HCT116 (cell line): Measurements from ENCODE around the gene SAG. TPM values are rescaled to one million over a fixed set of nuclear protein-coding genes. Genes with fewer than 3 reads are reported as not detected.

Experiments
- ATAC-seq: fragments of 200-7000 bp; cut with Tn5 transposase; 2 replicates; pipeline ENCODE4 v1.9.1; 2020; ENCODE audit warnings: mild to moderate bottlenecking, moderate library complexity
- BruUV-seq: library from RNA; stranded (reverse); fragments of 400-500 nt; replicated peaks from 2 replicates; lab custom pipeline; 2021; lab: Mats Ljungman, UMichigan
- CTCF ChIA-PET: fragments of 300-600 bp; sonication (Branson Sonifier 250); formaldehyde crosslinking; loops from one replicate; lab custom pipeline; 2021; ENCODE audit warnings: antibody characterized with exemption; lab: Charles Lee
- POLR2A ChIA-PET: fragments of 300-600, 350-600 bp; sonication (Branson Sonifier 250); formaldehyde crosslinking; loops from one replicate; lab custom pipeline; 2021; ENCODE audit warnings: antibody characterized with exemption; lab: Charles Lee
- RAD21 ChIA-PET, 2 experiments: fragments of 300-600 bp; sonication (Branson Sonifier 250); formaldehyde crosslinking; loops; one replicate each; lab custom pipeline; 2023; ENCODE audit warnings: low total read pairs in 2 of 2; ENCODE audit not compliant: uncharacterized antibody in 2 of 2, unreplicated experiment in 2 of 2, low non-redundant PET in 1 of 2; lab: Charles Lee
- DNase-seq: peaks from one replicate; pipeline ENCODE4 v3.0.0-alpha.2; 2010; ENCODE audit warnings: low read depth, low spot score
- H2AFZ ChIP-seq: fragments of 200-600 bp; shearing (Covaris generic), sonication (generic); 2 replicates; pipeline ENCODE4 v1.6.1; 2017; ENCODE audit warnings: low read depth, mixed run types, mixed read lengths, antibody characterized with exemption, low read length; ENCODE audit not compliant: poor library complexity, severe bottlenecking
- H3K27ac ChIP-seq: 2 replicates; pipeline ENCODE4 v1.5.1; 2012; ENCODE audit warnings: low read depth, low read length
- H3K27me3 ChIP-seq: fragments of 200-600 bp; sonication (generic); 2 replicates; pipeline ENCODE4 v1.6.1; 2016; ENCODE audit warnings: mixed run types, low read length, mixed read lengths; ENCODE audit not compliant: insufficient read depth
- H3K36me3 ChIP-seq, 2 experiments: fragments of 200-500 bp in 1 of 2; fragments of 200-600 bp in 1 of 2; sonication (Bioruptor generic) in 1 of 2; sonication (generic) in 1 of 2; 2 replicates each; pipeline versions ENCODE4 v1.5.1 to v1.6.1; 2014 to 2016; ENCODE audit warnings: low read length in 2 of 2, inconsistent platforms in 1 of 2, mixed read lengths in 1 of 2, mixed run types in 1 of 2; ENCODE audit not compliant: insufficient read depth in 2 of 2, control insufficient read depth in 1 of 2
- H3K4me1 ChIP-seq, 2 experiments: fragments of 200-600 bp in 1 of 2; sonication (generic) in 1 of 2; 2 replicates each; pipeline versions ENCODE4 v1.5.1 to v1.6.1; 2012 to 2017; ENCODE audit warnings: low read length in 2 of 2, inconsistent platforms in 1 of 2, mild to moderate bottlenecking in 1 of 2, mixed read lengths in 1 of 2, mixed run types in 1 of 2, moderate library complexity in 1 of 2; ENCODE audit not compliant: insufficient read depth in 2 of 2, control insufficient read depth in 1 of 2
- H3K4me2 ChIP-seq: fragments of 200-600 bp; sonication (generic); 2 replicates; pipeline ENCODE4 v1.6.1; 2017; ENCODE audit warnings: mixed run types, low read length, mixed read lengths
- H3K4me3 ChIP-seq, 2 experiments: fragments of 200-600 bp in 1 of 2; sonication (generic) in 1 of 2; replicated peaks in 1 of 2; 2 replicates each; pipeline ENCODE4 v1.5.1; 2011 to 2016; ENCODE audit warnings: low read length in 2 of 2, control low read depth in 1 of 2, low read depth in 1 of 2, mild to moderate bottlenecking in 1 of 2, mixed read lengths in 1 of 2, mixed run types in 1 of 2
- H3K79me2 ChIP-seq: fragments of 200-600 bp; sonication (generic); 2 replicates; pipeline ENCODE4 v1.6.1; 2017; ENCODE audit warnings: mild to moderate bottlenecking, mixed run types, low read length, moderate library complexity, mixed read lengths; ENCODE audit not compliant: insufficient read depth
- H3K9ac ChIP-seq: fragments of 200-600 bp; sonication (generic); 2 replicates; pipeline ENCODE4 v1.6.1; 2016; ENCODE audit warnings: low read length, mixed read lengths
- H3K9me2 ChIP-seq: fragments of 200-600 bp; sonication (generic), shearing (Covaris generic); 2 replicates; pipeline ENCODE4 v1.6.1; 2017; ENCODE audit warnings: mixed run types, mild to moderate bottlenecking, moderate library complexity; ENCODE audit not compliant: insufficient read depth
- H3K9me3 ChIP-seq, 2 experiments: fragments of 200-500 bp in 1 of 2; fragments of 200-600 bp in 1 of 2; sonication (Bioruptor generic) in 1 of 2; sonication (generic) in 1 of 2; 2 replicates each; pipeline ENCODE4 v1.6.1; 2014 to 2017; ENCODE audit warnings: low read length in 2 of 2, mixed read lengths in 2 of 2, inconsistent platforms in 1 of 2, low read depth in 1 of 2, mild to moderate bottlenecking in 1 of 2, mixed run types in 1 of 2, moderate library complexity in 1 of 2; ENCODE audit not compliant: control insufficient read depth in 1 of 2, insufficient read depth in 1 of 2
- H4K20me1 ChIP-seq: fragments of 200-600 bp; sonication (generic), shearing (Covaris generic); 2 replicates; pipeline ENCODE4 v1.6.1; 2017; ENCODE audit warnings: mixed run types, mild to moderate bottlenecking, moderate library complexity; ENCODE audit not compliant: insufficient read depth
- FOSL1 ChIP-seq: IDR thresholded peaks from 2 replicates; pipeline ENCODE4 v1.6.1; 2012; ENCODE audit warnings: low read depth
- JUND ChIP-seq: IDR thresholded peaks from 2 replicates; pipeline ENCODE4 v1.6.1; 2012
- POLR2A ChIP-seq: IDR thresholded peaks from 2 replicates; pipeline ENCODE4 v1.7.0; 2011; ENCODE audit warnings: borderline replicate concordance; ENCODE audit not compliant: insufficient read depth, insufficient read length; ENCODE audit errors: extremely low read depth
- POLR2AphosphoS5 ChIP-seq: IDR thresholded peaks from 2 replicates; pipeline ENCODE4 v1.6.1; 2011; ENCODE audit warnings: mild to moderate bottlenecking, low read depth, low read length, moderate library complexity
- SP1 ChIP-seq: IDR thresholded peaks from 2 replicates; pipeline ENCODE4 v1.6.1; 2012; ENCODE audit warnings: low read depth
- TCF7L2 ChIP-seq: IDR thresholded peaks from 2 replicates; pipeline ENCODE4 v1.7.0; 2011; ENCODE audit warnings: borderline replicate concordance, inconsistent platforms; ENCODE audit not compliant: insufficient read depth, insufficient read length; ENCODE audit errors: extremely low read depth
- YY1 ChIP-seq: IDR thresholded peaks from 2 replicates; pipeline ENCODE4 v1.6.1; 2011; ENCODE audit warnings: low read length, low read depth, moderate library complexity, mild to moderate bottlenecking; ENCODE audit not compliant: insufficient replicate concordance; ENCODE audit errors: extremely low read depth
- ZNF274 ChIP-seq: fragments of 200-500 bp; sonication (Bioruptor generic); IDR thresholded peaks from 2 replicates; pipeline ENCODE4 v1.6.1; 2014; ENCODE audit warnings: mild to moderate bottlenecking, low read depth, low read length, inconsistent platforms
- intact Hi-C: fragments of 100-400 bp; cut with micrococcal nuclease; formaldehyde crosslinking; loops from 2 replicates; pipeline ENCODE4 v1.10.0; 2022
- total RNA-seq: library from RNA; stranded (reverse); gene quantifications from one replicate; pipeline ENCODE4 v1.2.1, GENCODE V29; 2021; ENCODE audit not compliant: unreplicated experiment
- TF ChIP-seq, protein P1 (sequence below): IDR thresholded peaks from 2 replicates; pipeline ENCODE4 v1.6.1; 2012
- TF ChIP-seq, protein P2 (sequence below): IDR thresholded peaks from 2 replicates; pipeline ENCODE4 v1.6.1; 2012
- TF ChIP-seq, protein P3 (sequence below): IDR thresholded peaks from 2 replicates; pipeline ENCODE4 v1.6.1; 2012; ENCODE audit warnings: low read depth

The SAG gene
- total RNA-seq, 1 experiment from 2014 or later, result not detected

GRCh38 chr2:233380995-233381637, 73.5 kb downstream of the SAG start:
- no peak for DNase-seq
- RAD21 ChIA-PET, result no interaction called here
- CTCF ChIA-PET, result no interaction called here
- ATAC-seq, result no peak
- H3K27me3 ChIP-seq, result no peaks in the 10 kb centered on the region
- no peak overlapping the region for H3K27ac ChIP-seq
- H3K9me3 ChIP-seq, result no peaks in the 10 kb centered on the region
- H3K4me3 ChIP-seq, result no peak overlapping the region
- POLR2A ChIA-PET, result no interaction called here
- BruUV-seq, result no TSS peak
- TF ChIP-seq, protein P1, sequence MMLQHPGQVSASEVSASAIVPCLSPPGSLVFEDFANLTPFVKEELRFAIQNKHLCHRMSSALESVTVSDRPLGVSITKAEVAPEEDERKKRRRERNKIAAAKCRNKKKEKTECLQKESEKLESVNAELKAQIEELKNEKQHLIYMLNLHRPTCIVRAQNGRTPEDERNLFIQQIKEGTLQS, result no peak
- no peak for TF ChIP-seq ZNF274
- TF ChIP-seq, protein P2, sequence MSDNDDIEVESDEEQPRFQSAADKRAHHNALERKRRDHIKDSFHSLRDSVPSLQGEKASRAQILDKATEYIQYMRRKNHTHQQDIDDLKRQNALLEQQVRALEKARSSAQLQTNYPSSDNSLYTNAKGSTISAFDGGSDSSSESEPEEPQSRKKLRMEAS, result no peak
- H3K9ac ChIP-seq, result no peak overlapping the region
- H4K20me1 ChIP-seq, result no peaks in the 10 kb centered on the region
- H3K79me2 ChIP-seq, result peaks cover 80% of the 10 kb centered on the region
- H3K9me2 ChIP-seq, result no peaks in the 10 kb centered on the region
- H2AFZ ChIP-seq, result no peak overlapping the region
- peaks cover 0 to under 1% of the 10 kb centered on the region in 2 experiments; a peak in 2 of 4 replicates for H3K36me3 ChIP-seq
- no peak overlapping the region for H3K4me2 ChIP-seq
- H3K4me1 ChIP-seq, result 0 out of 4 replicates have a peak, but pooled peaks cover 0 to 1% of the 10 kb centered on the region in 2 experiments
- intact Hi-C loops, result no loop called here

GRCh38 chr2:233381638-233381995, 74.0 kb downstream of the SAG start:
- RAD21 ChIA-PET, result no interaction called here
- H3K4me1 ChIP-seq, result 0 out of 4 replicates have a peak, but pooled peaks cover 0 to 4% of the 10 kb centered on the region in 2 experiments
- H3K27ac ChIP-seq, result no peak overlapping the region
- H3K9me2 ChIP-seq, result no peaks in the 10 kb centered on the region
- TF ChIP-seq, protein P3, sequence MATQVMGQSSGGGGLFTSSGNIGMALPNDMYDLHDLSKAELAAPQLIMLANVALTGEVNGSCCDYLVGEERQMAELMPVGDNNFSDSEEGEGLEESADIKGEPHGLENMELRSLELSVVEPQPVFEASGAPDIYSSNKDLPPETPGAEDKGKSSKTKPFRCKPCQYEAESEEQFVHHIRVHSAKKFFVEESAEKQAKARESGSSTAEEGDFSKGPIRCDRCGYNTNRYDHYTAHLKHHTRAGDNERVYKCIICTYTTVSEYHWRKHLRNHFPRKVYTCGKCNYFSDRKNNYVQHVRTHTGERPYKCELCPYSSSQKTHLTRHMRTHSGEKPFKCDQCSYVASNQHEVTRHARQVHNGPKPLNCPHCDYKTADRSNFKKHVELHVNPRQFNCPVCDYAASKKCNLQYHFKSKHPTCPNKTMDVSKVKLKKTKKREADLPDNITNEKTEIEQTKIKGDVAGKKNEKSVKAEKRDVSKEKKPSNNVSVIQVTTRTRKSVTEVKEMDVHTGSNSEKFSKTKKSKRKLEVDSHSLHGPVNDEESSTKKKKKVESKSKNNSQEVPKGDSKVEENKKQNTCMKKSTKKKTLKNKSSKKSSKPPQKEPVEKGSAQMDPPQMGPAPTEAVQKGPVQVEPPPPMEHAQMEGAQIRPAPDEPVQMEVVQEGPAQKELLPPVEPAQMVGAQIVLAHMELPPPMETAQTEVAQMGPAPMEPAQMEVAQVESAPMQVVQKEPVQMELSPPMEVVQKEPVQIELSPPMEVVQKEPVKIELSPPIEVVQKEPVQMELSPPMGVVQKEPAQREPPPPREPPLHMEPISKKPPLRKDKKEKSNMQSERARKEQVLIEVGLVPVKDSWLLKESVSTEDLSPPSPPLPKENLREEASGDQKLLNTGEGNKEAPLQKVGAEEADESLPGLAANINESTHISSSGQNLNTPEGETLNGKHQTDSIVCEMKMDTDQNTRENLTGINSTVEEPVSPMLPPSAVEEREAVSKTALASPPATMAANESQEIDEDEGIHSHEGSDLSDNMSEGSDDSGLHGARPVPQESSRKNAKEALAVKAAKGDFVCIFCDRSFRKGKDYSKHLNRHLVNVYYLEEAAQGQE, result no peak
- TF ChIP-seq JUND, result no peak
- TF ChIP-seq, protein P1, result no peak
- TF ChIP-seq SP1, result no peak
- TF ChIP-seq, protein P2, result no peak
- no peak for TF ChIP-seq TCF7L2
- no peak for TF ChIP-seq POLR2A
- no peak for TF ChIP-seq YY1
- no peak for TF ChIP-seq FOSL1
- TF ChIP-seq POLR2AphosphoS5, result no peak
- intact Hi-C loops, result no loop called here
- H3K79me2 ChIP-seq, result peaks cover 82% of the 10 kb centered on the region
- H2AFZ ChIP-seq, result no peak overlapping the region
- H3K4me3 ChIP-seq, result no peak overlapping the region
- no peak for ATAC-seq
- no peak overlapping the region for H3K9ac ChIP-seq
- no TSS peak for BruUV-seq
- CTCF ChIA-PET, result no interaction called here
- H3K36me3 ChIP-seq, result no peaks in the 10 kb centered on the region; a peak in 1 of 4 replicates
- H4K20me1 ChIP-seq, result no peaks in the 10 kb centered on the region
- H3K4me2 ChIP-seq, result no peak overlapping the region
- no peaks in the 10 kb centered on the region for H3K27me3 ChIP-seq
- DNase-seq, result no peak
- no peaks in the 10 kb centered on the region for H3K9me3 ChIP-seq
- POLR2A ChIA-PET, result no interaction called here
